ENCODE results near the gene ZNFX1. TPM values are rescaled to one million over a fixed set of nuclear protein-coding genes. Genes with fewer than 3 reads are reported as not detected.

The ZNFX1 gene
- total RNA-seq, 1 donor from 2014 or later: 77.4 TPM

GRCh38 chr20:49292010-49292409 lies 14.2 kb upstream of the ZNFX1 start:
- no peak overlapping the region for H3K27ac ChIP-seq (ENCODE audit: low read depth, low read length)
- no peak overlapping the region for H2AFZ ChIP-seq (ENCODE audit: low read depth, low read length)
- Mint-ChIP-seq H3K4me3 (ENCODE audit: unreplicated experiment) (no peak overlapping the region), H3K9me3 (ENCODE audit: unreplicated experiment) (peaks cover 1% of the 10 kb centered on the region), H3K27me3 (ENCODE audit: low read depth, unreplicated experiment) (no peaks in the 10 kb centered on the region), H3K27ac (ENCODE audit: unreplicated experiment) (no peak overlapping the region), H3K4me1 (ENCODE audit: low read depth, unreplicated experiment) (peaks cover 38% of the 10 kb centered on the region), H3K36me3 (ENCODE audit: low read depth, unreplicated experiment) (peaks cover 22% of the 10 kb centered on the region)
- no peaks in the 10 kb centered on the region for H3K27me3 ChIP-seq (ENCODE audit: insufficient read depth, low read length)
- H3K4me1 ChIP-seq (ENCODE audit: insufficient read depth, low read length): peaks cover 14% of the 10 kb centered on the region
- TF ChIP-seq CTCF (IDR thresholded peaks at IDR 0.05; ENCODE audit: insufficient read depth, low read depth, low read length) (no peak), EZH2 (IDR thresholded peaks at IDR 0.05; ENCODE audit: insufficient read depth, low read length) (no peak)
- peaks cover 47% of the 10 kb centered on the region for H3K36me3 ChIP-seq (ENCODE audit: insufficient read depth, low read length)
- no peak overlapping the region for H3K9ac ChIP-seq (ENCODE audit: low read length)
- H3K9me3 ChIP-seq (ENCODE audit: insufficient read depth, low read depth, low read length): peaks cover 1% of the 10 kb centered on the region
- H4K20me1 ChIP-seq (ENCODE audit: insufficient read depth, low read length): peaks cover 64% of the 10 kb centered on the region
- H3K4me3 ChIP-seq (ENCODE audit: insufficient read depth, low read depth, low read length): no peak overlapping the region
- FAIRE-seq (no peak), DNase-seq (ENCODE audit: low read depth) (no peak)
- peaks cover 11% of the 10 kb centered on the region for H3K79me2 ChIP-seq (ENCODE audit: insufficient read depth, low read length)
- no peak overlapping the region for H3K4me2 ChIP-seq (ENCODE audit: low read length)

- Mint-ChIP-seq H3K36me3 (ENCODE audit: low read depth, unreplicated experiment) (peaks cover 30% of the 10 kb centered on the region), H3K4me3 (ENCODE audit: unreplicated experiment) (peak overlapping the region; percentile 28), H3K27ac (ENCODE audit: unreplicated experiment) (peak overlapping the region; percentile 88), H3K9me3 (ENCODE audit: unreplicated experiment) (peaks cover 5% of the 10 kb centered on the region), H3K4me1 (ENCODE audit: low read depth, unreplicated experiment) (peaks cover 47% of the 10 kb centered on the region), H3K27me3 (ENCODE audit: low read depth, unreplicated experiment) (no peaks in the 10 kb centered on the region)
- Histone ChIP-seq H4K20me1 (ENCODE audit: insufficient read depth, low read length) (peaks cover 72% of the 10 kb centered on the region), H3K27me3 (ENCODE audit: insufficient read depth, low read length) (no peaks in the 10 kb centered on the region), H3K9ac (ENCODE audit: low read length) (no peak overlapping the region), H3K27ac (ENCODE audit: low read depth, low read length) (no peak overlapping the region), H3K36me3 (ENCODE audit: insufficient read depth, low read length) (peaks cover 55% of the 10 kb centered on the region), H3K79me2 (ENCODE audit: insufficient read depth, low read length) (peaks cover 19% of the 10 kb centered on the region), H3K4me1 (ENCODE audit: insufficient read depth, low read length) (peaks cover 23% of the 10 kb centered on the region), H2AFZ (ENCODE audit: low read depth, low read length) (no peak overlapping the region), H3K4me3 (ENCODE audit: insufficient read depth, low read depth, low read length) (no peak overlapping the region), H3K9me3 (ENCODE audit: insufficient read depth, low read depth, low read length) (peaks cover 9% of the 10 kb centered on the region), H3K4me2 (ENCODE audit: low read length) (no peak overlapping the region)
- DNase-seq (ENCODE audit: low read depth): no peak
- no peak for FAIRE-seq
- TF ChIP-seq CTCF (IDR thresholded peaks at IDR 0.05; ENCODE audit: insufficient read depth, low read depth, low read length) (no peak), EZH2 (IDR thresholded peaks at IDR 0.05; ENCODE audit: insufficient read depth, low read length) (no peak)
Observed at GRCh38 chr20:49291200-49291599, 13.3 kb upstream of the ZNFX1 start.

- Mint-ChIP-seq H3K27me3 (ENCODE audit: low read depth, unreplicated experiment) (no peaks in the 10 kb centered on the region), H3K36me3 (ENCODE audit: low read depth, unreplicated experiment) (peaks cover 35% of the 10 kb centered on the region), H3K4me1 (ENCODE audit: low read depth, unreplicated experiment) (peaks cover 52% of the 10 kb centered on the region), H3K27ac (ENCODE audit: unreplicated experiment) (peak overlapping the region; percentile 88), H3K4me3 (ENCODE audit: unreplicated experiment) (peak overlapping the region; percentile 3), H3K9me3 (ENCODE audit: unreplicated experiment) (peaks cover 6% of the 10 kb centered on the region)
- Histone ChIP-seq H3K9me3 (ENCODE audit: insufficient read depth, low read depth, low read length) (peaks cover 13% of the 10 kb centered on the region), H3K27ac (ENCODE audit: low read depth, low read length) (no peak overlapping the region), H4K20me1 (ENCODE audit: insufficient read depth, low read length) (peaks cover 77% of the 10 kb centered on the region), H3K4me3 (ENCODE audit: insufficient read depth, low read depth, low read length) (no peak overlapping the region), H3K4me2 (ENCODE audit: low read length) (no peak overlapping the region), H3K4me1 (ENCODE audit: insufficient read depth, low read length) (peaks cover 28% of the 10 kb centered on the region), H3K9ac (ENCODE audit: low read length) (no peak overlapping the region), H3K79me2 (ENCODE audit: insufficient read depth, low read length) (peaks cover 24% of the 10 kb centered on the region), H3K36me3 (ENCODE audit: insufficient read depth, low read length) (peaks cover 60% of the 10 kb centered on the region), H3K27me3 (ENCODE audit: insufficient read depth, low read length) (no peaks in the 10 kb centered on the region), H2AFZ (ENCODE audit: low read depth, low read length) (no peak overlapping the region)
- TF ChIP-seq EZH2 (IDR thresholded peaks at IDR 0.05; ENCODE audit: insufficient read depth, low read length) (no peak), CTCF (IDR thresholded peaks at IDR 0.05; ENCODE audit: insufficient read depth, low read depth, low read length) (no peak)
- FAIRE-seq (no peak), DNase-seq (ENCODE audit: low read depth) (no peak)
Observed at GRCh38 chr20:49290608-49291191, 12.8 kb upstream of the ZNFX1 start.

Measured in astrocyte (in vitro differentiated cells and primary cell).